Measurements from ENCODE around the gene CARD14.

DNA sequence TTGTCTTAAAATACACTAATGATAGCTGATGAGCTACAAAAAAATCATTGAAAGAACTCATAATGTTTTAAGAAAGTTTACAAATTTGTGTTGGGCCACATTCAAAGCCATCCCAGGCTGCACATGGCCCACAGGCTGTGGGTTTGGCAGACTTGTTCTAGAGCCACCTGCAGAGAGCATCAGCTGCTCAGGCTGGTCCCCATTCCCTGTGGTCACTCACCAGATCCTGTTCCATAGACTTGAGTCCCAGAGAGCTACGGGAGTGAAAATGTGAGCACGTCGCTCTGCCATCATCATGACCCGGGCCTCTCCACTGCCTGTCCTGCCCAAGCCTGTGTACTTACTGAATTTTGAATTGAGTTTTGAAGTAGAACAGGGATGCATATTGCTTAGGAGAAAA, 57.3 kb downstream of the CARD14 start:
- TF ChIP-seq POLR2AphosphoS5 (IDR thresholded peaks at IDR 0.05; ENCODE audit: low read depth, low read length) = no peak
- no peak for TF ChIP-seq POLR2A (IDR thresholded peaks at IDR 0.05; ENCODE audit: low read depth, low read length)
- TF ChIP-seq TAF1 (IDR thresholded peaks at IDR 0.05; ENCODE audit: borderline replicate concordance, low read depth, low read length) = no peak
